Measurements from ENCODE around the gene LGALS3. TPM values are rescaled to one million over a fixed set of nuclear protein-coding genes. Genes with fewer than 3 reads are reported as not detected.

Gene LGALS3
- total RNA-seq, 1 experiment from 2014 or later = 1.6 TPM

- no peak for DNase-seq
- Histone ChIP-seq H3K4me3 (ENCODE audit: insufficient read depth, low read depth, low read length) (no peak overlapping the region), H3K36me3 (replicated peaks; ENCODE audit: control insufficient read depth, insufficient read depth, low read length) (no peaks in the 10 kb centered on the region), H3K27me3 (ENCODE audit: control insufficient read depth, insufficient read depth, low read length) (no peaks in the 10 kb centered on the region; the same call in 1 of the 2 replicates)
Measured at GRCh38 chr14:55103971-55104954, 24.8 kb upstream of the LGALS3 start.

GRCh38 chr14:55105991-55106390, 23.1 kb upstream of the LGALS3 start:
- Histone ChIP-seq H3K4me3 (ENCODE audit: insufficient read depth, low read depth, low read length) (no peak overlapping the region), H3K36me3 (replicated peaks; ENCODE audit: control insufficient read depth, insufficient read depth, low read length) (no peaks in the 10 kb centered on the region)
- no peak for DNase-seq

GRCh38 chr14:55107766-55108554, 21.1 kb upstream of the LGALS3 start:
- Histone ChIP-seq H3K27me3 (ENCODE audit: control insufficient read depth, insufficient read depth, low read length) (no peaks in the 10 kb centered on the region; the same call in 1 of the 2 replicates), H3K4me3 (ENCODE audit: insufficient read depth, low read depth, low read length) (no peak overlapping the region), H3K36me3 (replicated peaks; ENCODE audit: control insufficient read depth, insufficient read depth, low read length) (no peaks in the 10 kb centered on the region)
- peak; percentile 74 for DNase-seq

More at GRCh38 chr14:55105991-55106390, 23.1 kb upstream of the LGALS3 start:
- H3K27me3 ChIP-seq (ENCODE audit: control insufficient read depth, insufficient read depth, low read length) = no peaks in the 10 kb centered on the region; the same call in 1 of the 2 replicates

GRCh38 chr14:55109836-55110235, 19.2 kb upstream of the LGALS3 start:
- no peak overlapping the region for H3K4me3 ChIP-seq (ENCODE audit: insufficient read depth, low read depth, low read length)

GRCh38 chr14:55111122-55111708, 17.8 kb upstream of the LGALS3 start:
- Histone ChIP-seq H3K36me3 (replicated peaks; ENCODE audit: control insufficient read depth, insufficient read depth, low read length) (no peaks in the 10 kb centered on the region), H3K27me3 (ENCODE audit: control insufficient read depth, insufficient read depth, low read length) (no peaks in the 10 kb centered on the region; the same call in 1 of the 2 replicates), H3K4me3 (ENCODE audit: insufficient read depth, low read depth, low read length) (no peak overlapping the region)
- DNase-seq = no peak

More at GRCh38 chr14:55109836-55110235, 19.2 kb upstream of the LGALS3 start:
- no peaks in the 10 kb centered on the region for H3K36me3 ChIP-seq (replicated peaks; ENCODE audit: control insufficient read depth, insufficient read depth, low read length)
- H3K27me3 ChIP-seq (ENCODE audit: control insufficient read depth, insufficient read depth, low read length) = no peaks in the 10 kb centered on the region; the same call in 1 of the 2 replicates
- no peak for DNase-seq

- no peak overlapping the region for H3K4me3 ChIP-seq (ENCODE audit: insufficient read depth, low read depth, low read length)
- H3K27me3 ChIP-seq (ENCODE audit: control insufficient read depth, insufficient read depth, low read length) = no peaks in the 10 kb centered on the region; the same call in 1 of the 2 replicates
- DNase-seq = no peak
- no peaks in the 10 kb centered on the region for H3K36me3 ChIP-seq (replicated peaks; ENCODE audit: control insufficient read depth, insufficient read depth, low read length)
Measured at GRCh38 chr14:55114720-55115119, 14.3 kb upstream of the LGALS3 start.

- Histone ChIP-seq H3K36me3 (replicated peaks; ENCODE audit: control insufficient read depth, insufficient read depth, low read length) (no peaks in the 10 kb centered on the region), H3K4me3 (ENCODE audit: insufficient read depth, low read depth, low read length) (no peak overlapping the region), H3K27me3 (ENCODE audit: control insufficient read depth, insufficient read depth, low read length) (no peaks in the 10 kb centered on the region; the same call in 1 of the 2 replicates)
- DNase-seq = no peak
Measured at GRCh38 chr14:55115460-55115859, 13.6 kb upstream of the LGALS3 start.

GRCh38 chr14:55115861-55116245, 13.2 kb upstream of the LGALS3 start:
- H3K27me3 ChIP-seq (ENCODE audit: control insufficient read depth, insufficient read depth, low read length) = no peaks in the 10 kb centered on the region; the same call in 1 of the 2 replicates
- no peak overlapping the region for H3K4me3 ChIP-seq (ENCODE audit: insufficient read depth, low read depth, low read length)
- no peak for DNase-seq
- H3K36me3 ChIP-seq (replicated peaks; ENCODE audit: control insufficient read depth, insufficient read depth, low read length) = no peaks in the 10 kb centered on the region

- DNase-seq = no peak
Measured at GRCh38 chr14:55116246-55117030, 12.6 kb upstream of the LGALS3 start.

GRCh38 chr14:55117803-55118441, 11.1 kb upstream of the LGALS3 start:
- H3K27me3 ChIP-seq (ENCODE audit: control insufficient read depth, insufficient read depth, low read length) = no peaks in the 10 kb centered on the region; the same call in 1 of the 2 replicates
- no peak for DNase-seq
- no peaks in the 10 kb centered on the region for H3K36me3 ChIP-seq (replicated peaks; ENCODE audit: control insufficient read depth, insufficient read depth, low read length)
- H3K4me3 ChIP-seq (ENCODE audit: insufficient read depth, low read depth, low read length) = no peak overlapping the region

More at GRCh38 chr14:55116246-55117030, 12.6 kb upstream of the LGALS3 start:
- Histone ChIP-seq H3K36me3 (replicated peaks; ENCODE audit: control insufficient read depth, insufficient read depth, low read length) (no peaks in the 10 kb centered on the region), H3K27me3 (ENCODE audit: control insufficient read depth, insufficient read depth, low read length) (no peaks in the 10 kb centered on the region; the same call in 1 of the 2 replicates), H3K4me3 (ENCODE audit: insufficient read depth, low read depth, low read length) (no peak overlapping the region)

GRCh38 chr14:55118761-55119160, 10.3 kb upstream of the LGALS3 start:
- H3K36me3 ChIP-seq (replicated peaks; ENCODE audit: control insufficient read depth, insufficient read depth, low read length) = no peaks in the 10 kb centered on the region
- no peaks in the 10 kb centered on the region; the same call in 1 of the 2 replicates for H3K27me3 ChIP-seq (ENCODE audit: control insufficient read depth, insufficient read depth, low read length)
- H3K4me3 ChIP-seq (ENCODE audit: insufficient read depth, low read depth, low read length) = no peak overlapping the region
- no peak for DNase-seq

- no peaks in the 10 kb centered on the region for H3K36me3 ChIP-seq (replicated peaks; ENCODE audit: control insufficient read depth, insufficient read depth, low read length)
- no peak overlapping the region for H3K4me3 ChIP-seq (ENCODE audit: insufficient read depth, low read depth, low read length)
- DNase-seq = no peak
- no peaks in the 10 kb centered on the region; the same call in 1 of the 2 replicates for H3K27me3 ChIP-seq (ENCODE audit: control insufficient read depth, insufficient read depth, low read length)
Measured at GRCh38 chr14:55120571-55121495, 8.2 kb upstream of the LGALS3 start.
